ENCODE measurements around the gene NME5. TPM values are rescaled to one million over a fixed set of nuclear protein-coding genes. Genes with fewer than 3 reads are reported as not detected.

NME5 gene, protein sequence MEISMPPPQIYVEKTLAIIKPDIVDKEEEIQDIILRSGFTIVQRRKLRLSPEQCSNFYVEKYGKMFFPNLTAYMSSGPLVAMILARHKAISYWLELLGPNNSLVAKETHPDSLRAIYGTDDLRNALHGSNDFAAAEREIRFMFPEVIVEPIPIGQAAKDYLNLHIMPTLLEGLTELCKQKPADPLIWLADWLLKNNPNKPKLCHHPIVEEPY
- 0.53 and 0.64 TPM in 2 replicates for total RNA-seq

DNA sequence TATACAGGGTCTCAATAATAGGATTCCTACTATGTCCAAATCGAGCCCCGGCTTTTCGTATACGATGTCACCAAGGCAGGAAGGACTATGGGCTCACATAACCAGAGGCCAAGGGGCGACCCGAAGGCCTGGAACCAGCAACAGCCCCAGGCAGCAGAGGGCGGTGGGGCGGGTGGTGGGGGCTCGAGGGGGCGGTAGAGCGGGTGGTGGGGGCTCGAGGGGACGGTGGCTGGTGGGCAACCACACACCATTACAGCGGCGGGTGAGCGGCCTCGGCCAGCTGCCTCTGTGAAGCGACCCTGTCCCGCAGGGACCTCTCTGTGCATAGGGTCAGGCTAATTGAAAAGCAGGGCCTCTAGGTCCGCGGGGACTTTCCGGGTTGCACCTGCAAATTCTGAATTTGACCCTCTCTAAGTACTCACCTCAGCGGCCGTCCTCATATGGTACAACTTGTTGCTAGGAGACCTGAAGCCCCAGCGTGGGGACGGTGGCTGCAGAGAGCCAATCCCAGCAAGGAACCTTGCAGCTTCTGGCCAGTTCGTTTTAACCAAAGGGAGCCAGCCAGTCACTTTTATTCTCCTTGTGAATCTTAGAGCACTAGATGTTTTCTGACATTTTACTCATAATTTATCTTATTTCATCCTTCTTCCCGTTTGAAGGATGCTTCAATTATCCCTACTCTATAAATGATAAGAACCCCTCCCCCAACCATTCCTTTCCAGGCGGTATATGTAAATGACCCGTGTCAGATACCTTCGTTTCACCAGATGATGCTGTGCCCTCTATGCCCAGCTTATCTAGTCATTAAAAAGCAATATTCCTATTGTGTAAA lies at the start of gene NME5:
NME5 (minus strand) TSS at position 480 of the 832 bp plus-strand sequence. CDS start 648 bp downstream, outside the sequence.
- Histone ChIP-seq H3K27me3 (ENCODE audit: control insufficient read depth, insufficient read depth, low read length) (no peaks in the 10 kb centered on the region), H3K4me3 (ENCODE audit: low read depth, low read length) (peak within 1 kb of the TSS; percentile 46), H3K36me3 (ENCODE audit: control insufficient read depth, insufficient read depth, low read length) (no peaks in the 10 kb centered on the region)
- FAIRE-seq (no peak), DNase-seq (ENCODE audit: low read depth) (peak; percentile 53)
- TF ChIP-seq, protein P1, sequence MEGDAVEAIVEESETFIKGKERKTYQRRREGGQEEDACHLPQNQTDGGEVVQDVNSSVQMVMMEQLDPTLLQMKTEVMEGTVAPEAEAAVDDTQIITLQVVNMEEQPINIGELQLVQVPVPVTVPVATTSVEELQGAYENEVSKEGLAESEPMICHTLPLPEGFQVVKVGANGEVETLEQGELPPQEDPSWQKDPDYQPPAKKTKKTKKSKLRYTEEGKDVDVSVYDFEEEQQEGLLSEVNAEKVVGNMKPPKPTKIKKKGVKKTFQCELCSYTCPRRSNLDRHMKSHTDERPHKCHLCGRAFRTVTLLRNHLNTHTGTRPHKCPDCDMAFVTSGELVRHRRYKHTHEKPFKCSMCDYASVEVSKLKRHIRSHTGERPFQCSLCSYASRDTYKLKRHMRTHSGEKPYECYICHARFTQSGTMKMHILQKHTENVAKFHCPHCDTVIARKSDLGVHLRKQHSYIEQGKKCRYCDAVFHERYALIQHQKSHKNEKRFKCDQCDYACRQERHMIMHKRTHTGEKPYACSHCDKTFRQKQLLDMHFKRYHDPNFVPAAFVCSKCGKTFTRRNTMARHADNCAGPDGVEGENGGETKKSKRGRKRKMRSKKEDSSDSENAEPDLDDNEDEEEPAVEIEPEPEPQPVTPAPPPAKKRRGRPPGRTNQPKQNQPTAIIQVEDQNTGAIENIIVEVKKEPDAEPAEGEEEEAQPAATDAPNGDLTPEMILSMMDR (IDR thresholded peaks at IDR 0.05; ENCODE audit: insufficient read depth, low read length, severe bottlenecking): no peak

DNA sequence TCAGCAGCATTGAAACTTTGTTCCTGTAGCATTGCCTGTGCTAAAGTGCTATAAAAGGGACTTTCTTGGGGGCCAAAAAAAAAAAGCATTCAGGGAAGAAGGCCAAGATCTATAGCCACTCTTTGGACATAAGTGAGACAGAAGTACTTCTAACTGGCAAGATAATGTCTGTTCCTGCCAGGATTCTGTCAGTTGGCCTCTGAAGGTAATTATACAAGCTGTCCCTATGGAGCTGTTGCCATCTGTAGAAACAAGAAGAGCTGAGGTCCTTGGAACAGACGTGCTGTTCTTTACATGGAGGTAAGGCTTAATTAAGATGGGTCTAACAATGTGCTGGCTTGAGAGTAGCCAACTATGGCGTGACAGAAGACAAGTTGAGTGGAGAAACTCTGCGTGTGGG lies 49.4 kb upstream of the NME5 start:
- FAIRE-seq (peak; percentile 18), DNase-seq (ENCODE audit: low read depth) (no peak)
- no peak overlapping the region for H3K4me3 ChIP-seq (ENCODE audit: low read depth, low read length)
- TF ChIP-seq, protein P1 (IDR thresholded peaks at IDR 0.05; ENCODE audit: insufficient read depth, low read length, severe bottlenecking): no peak
- no peaks in the 10 kb centered on the region for H3K27me3 ChIP-seq (ENCODE audit: control insufficient read depth, insufficient read depth, low read length)
- peaks cover 14% of the 10 kb centered on the region for H3K36me3 ChIP-seq (ENCODE audit: control insufficient read depth, insufficient read depth, low read length)

DNA sequence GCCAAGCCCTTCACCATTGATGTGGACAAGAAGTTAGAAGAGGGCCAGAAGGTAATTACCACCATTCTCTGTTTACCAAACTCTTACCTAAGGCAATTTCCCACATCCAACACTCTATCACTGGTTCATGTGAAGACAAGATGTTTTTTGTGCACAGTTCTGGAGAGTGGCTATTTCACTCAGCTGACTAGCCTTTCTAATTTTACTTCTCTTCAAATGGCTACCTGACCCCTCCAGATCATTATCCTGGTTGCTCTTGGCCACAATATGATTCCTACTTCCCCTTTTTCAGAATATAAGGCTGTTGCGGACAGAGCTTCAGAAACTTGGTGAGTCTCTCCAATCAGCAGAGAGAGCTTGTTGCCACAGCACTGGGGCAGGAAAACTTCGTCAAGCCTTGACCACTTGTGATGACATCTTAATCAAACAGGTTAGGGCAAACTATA lies 46.8 kb upstream of the NME5 start:
- no peak for DNase-seq (ENCODE audit: low read depth)

DNA sequence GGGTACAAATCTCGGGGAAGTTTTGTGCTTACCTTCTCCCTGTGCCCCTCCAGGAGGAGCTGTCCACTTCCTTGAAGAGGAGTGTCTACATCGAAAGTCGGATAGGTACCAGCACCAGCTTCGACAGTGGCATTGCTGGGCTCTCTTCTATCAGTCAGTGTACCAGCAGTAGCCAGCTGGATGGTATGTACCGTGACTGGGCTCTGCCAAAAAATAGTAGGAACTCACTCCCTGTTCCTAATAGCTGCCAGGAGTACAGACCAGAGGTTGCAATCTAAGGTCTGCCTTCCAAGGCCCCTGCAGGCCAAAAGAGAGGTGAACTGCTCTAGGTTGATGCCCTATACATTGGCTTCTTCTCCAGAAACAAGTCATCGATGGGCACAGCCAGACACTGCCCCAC lies 43.6 kb upstream of the NME5 start:
- H3K27me3 ChIP-seq (ENCODE audit: control insufficient read depth, insufficient read depth, low read length): no peaks in the 10 kb centered on the region
- TF ChIP-seq, protein P1 (IDR thresholded peaks at IDR 0.05; ENCODE audit: insufficient read depth, low read length, severe bottlenecking): no peak
- FAIRE-seq: no peak
- H3K36me3 ChIP-seq (ENCODE audit: control insufficient read depth, insufficient read depth, low read length): no peaks in the 10 kb centered on the region
- H3K4me3 ChIP-seq (ENCODE audit: low read depth, low read length): no peak overlapping the region
- DNase-seq (ENCODE audit: low read depth): no peak

More for the DNA sequence above, 46.8 kb upstream of the NME5 start:
- TF ChIP-seq, protein P1 (IDR thresholded peaks at IDR 0.05; ENCODE audit: insufficient read depth, low read length, severe bottlenecking): no peak
- Histone ChIP-seq H3K27me3 (ENCODE audit: control insufficient read depth, insufficient read depth, low read length) (no peaks in the 10 kb centered on the region), H3K4me3 (ENCODE audit: low read depth, low read length) (no peak overlapping the region), H3K36me3 (ENCODE audit: control insufficient read depth, insufficient read depth, low read length) (peaks cover 6% of the 10 kb centered on the region)
- no peak for FAIRE-seq

DNA sequence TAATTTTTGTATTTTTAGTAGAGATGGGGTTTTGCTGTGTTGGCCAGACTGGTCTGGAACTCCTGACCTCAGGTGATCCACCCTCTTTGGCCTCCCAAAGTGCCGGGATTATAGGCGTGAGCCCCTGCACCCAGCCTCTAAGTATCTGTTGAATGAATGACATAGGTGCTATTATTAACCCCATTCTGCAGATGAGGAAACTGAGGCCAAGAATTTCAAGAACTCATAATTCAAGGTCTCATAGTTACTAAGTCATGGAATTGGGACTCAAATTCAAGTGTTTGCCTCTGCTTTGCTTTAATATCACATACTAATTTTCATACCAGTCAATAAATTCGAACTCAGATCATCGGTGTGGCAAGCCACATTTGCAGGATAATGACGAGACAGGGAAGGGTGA lies 41.6 kb upstream of the NME5 start:
- Histone ChIP-seq H3K4me3 (ENCODE audit: low read depth, low read length) (no peak overlapping the region), H3K27me3 (ENCODE audit: control insufficient read depth, insufficient read depth, low read length) (no peaks in the 10 kb centered on the region), H3K36me3 (ENCODE audit: control insufficient read depth, insufficient read depth, low read length) (peaks cover 3% of the 10 kb centered on the region)
- TF ChIP-seq, protein P1 (IDR thresholded peaks at IDR 0.05; ENCODE audit: insufficient read depth, low read length, severe bottlenecking): no peak
- FAIRE-seq: no peak
- no peak for DNase-seq (ENCODE audit: low read depth)
